Endodermal cell (in vitro differentiated cells): ENCODE results near the gene KRT3. TPM values are rescaled to one million over a fixed set of nuclear protein-coding genes. Genes with fewer than 3 reads are reported as not detected.

ENCODE experiments used
- DNase-seq: peaks from one replicate; pipeline ENCODE4 v3.0.0-alpha.2; 2017
- H3K27ac ChIP-seq: 2 replicates; pipeline ENCODE4 v1.5.1; 2013; ENCODE audit warnings: mild to moderate bottlenecking, low read depth, low read length, moderate library complexity
- H3K27me3 ChIP-seq: 2 replicates; pipeline ENCODE4 v1.6.1; 2013; ENCODE audit warnings: mild to moderate bottlenecking, low read length, moderate library complexity; ENCODE audit not compliant: insufficient read depth, control insufficient read depth, poor library complexity, severe bottlenecking
- H3K36me3 ChIP-seq: 2 replicates; pipeline ENCODE4 v1.7.0; 2013; ENCODE audit warnings: mild to moderate bottlenecking, low read length, moderate library complexity; ENCODE audit not compliant: control insufficient read depth, insufficient read depth
- H3K4me1 ChIP-seq: one replicate; pipeline ENCODE4 v1.7.0; 2013; ENCODE audit warnings: low read length; ENCODE audit not compliant: control insufficient read depth, insufficient read depth
- H3K4me3 ChIP-seq: 2 replicates; pipeline ENCODE4 v1.5.1; 2013; ENCODE audit warnings: mild to moderate bottlenecking, low read length, moderate library complexity
- H3K9ac ChIP-seq: 2 replicates; pipeline ENCODE4 v1.6.1; 2013; ENCODE audit warnings: mild to moderate bottlenecking, low read length, moderate library complexity; ENCODE audit not compliant: poor library complexity, severe bottlenecking; ENCODE audit errors: extremely low read depth
- H3K9me3 ChIP-seq: 2 replicates; pipeline ENCODE4 v1.6.1; 2013; ENCODE audit warnings: mild to moderate bottlenecking, low read length, moderate library complexity; ENCODE audit not compliant: control insufficient read depth
- H3K27ac Mint-ChIP-seq: 2 replicates; pipeline ENCODE4 v1.8.0; 2020; ENCODE audit warnings: mixed read lengths
- H3K27me3 Mint-ChIP-seq: 2 replicates; pipeline ENCODE4 v1.8.0; 2021; ENCODE audit warnings: mild to moderate bottlenecking, mixed read lengths; ENCODE audit not compliant: insufficient read depth
- H3K36me3 Mint-ChIP-seq: 2 replicates; pipeline ENCODE4 v1.8.0; 2020; ENCODE audit warnings: low read depth, mixed read lengths
- H3K4me1 Mint-ChIP-seq: 2 replicates; pipeline ENCODE4 v1.8.0; 2020; ENCODE audit warnings: mixed read lengths
- H3K4me3 Mint-ChIP-seq: 2 replicates; pipeline ENCODE4 v1.8.0; 2020; ENCODE audit warnings: mild to moderate bottlenecking, moderate library complexity, mixed read lengths
- H3K9me3 Mint-ChIP-seq: 2 replicates; pipeline ENCODE4 v1.8.0; 2020; ENCODE audit warnings: mild to moderate bottlenecking, mixed read lengths
- WGBS, 2 experiments: methylation state at CpG; one replicate each; pipeline versions ENCODE4 v1.1.5 to v1.1.7; 2013; ENCODE audit warnings: missing lambda C conversion rate in 2 of 2, mixed read lengths in 1 of 2; ENCODE audit not compliant: insufficient coverage in 1 of 2, insufficient read length in 1 of 2; 5-methylcytosine and 5-hydroxymethylcytosine counted together
- total RNA-seq, 2 donors: library from RNA; stranded (reverse); fragmentation: NEBNext Ultra II Directional in 1 of 2; extraction: Animal tissue kit (Norgen Biotek cat#: 25700) in 1 of 2; gene quantifications; 2 replicates in 1 of 2; 3 replicates in 1 of 2; pipeline ENCODE4 v1.2.1, GENCODE V29; 2021
- TF ChIP-seq, protein P1 (sequence below): fragments of 200-600 bp; sonication (generic); conservative IDR thresholded peaks from 2 replicates; pipeline ENCODE4 v1.5.0; 2021; ENCODE audit warnings: antibody characterized with exemption, mild to moderate bottlenecking

Gene KRT3
- total RNA-seq, 2 donors from 2014 or later = not detected

DNA sequence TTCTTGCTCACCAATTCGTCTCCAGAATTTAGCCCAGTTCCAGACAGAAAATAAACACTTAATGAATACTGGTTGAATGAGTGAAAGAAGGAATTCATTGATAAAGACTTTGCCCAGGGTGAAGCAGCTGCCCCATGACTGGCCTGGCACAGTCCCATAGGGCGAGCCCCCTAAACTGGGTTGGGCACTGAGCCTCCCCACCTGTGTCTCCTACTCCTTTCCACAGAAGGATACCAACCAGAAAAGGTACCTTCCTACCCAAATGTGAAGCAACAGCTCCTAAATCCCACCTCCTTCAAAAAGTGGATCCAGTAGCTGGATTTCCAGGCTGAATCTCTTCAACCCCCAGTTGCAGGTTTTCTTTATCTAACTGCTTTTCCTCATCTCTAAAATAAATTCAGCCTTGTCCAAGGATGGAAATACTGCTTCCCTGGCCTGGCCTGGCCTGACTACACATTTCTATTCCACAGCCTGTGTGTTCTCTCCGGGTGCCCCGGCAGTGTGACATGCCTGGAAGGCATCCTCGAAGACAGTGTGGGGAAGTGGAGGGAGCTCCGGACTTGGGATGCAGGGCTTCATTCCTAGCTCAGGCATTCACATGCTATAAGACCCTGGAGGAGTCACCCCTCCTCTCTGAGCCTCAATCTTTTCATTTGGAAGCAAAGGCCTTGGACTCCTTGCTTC is 7.6 kb downstream of the KRT3 start:
- H3K4me3 Mint-ChIP-seq = no peak overlapping the region
- H3K9me3 ChIP-seq = no peaks in the 10 kb centered on the region
- no peaks in the 10 kb centered on the region for H3K4me1 ChIP-seq
- no peaks in the 10 kb centered on the region for H3K4me1 Mint-ChIP-seq
- H3K27ac Mint-ChIP-seq = no peak overlapping the region
- H3K36me3 ChIP-seq = no peaks in the 10 kb centered on the region
- TF ChIP-seq, protein P1, sequence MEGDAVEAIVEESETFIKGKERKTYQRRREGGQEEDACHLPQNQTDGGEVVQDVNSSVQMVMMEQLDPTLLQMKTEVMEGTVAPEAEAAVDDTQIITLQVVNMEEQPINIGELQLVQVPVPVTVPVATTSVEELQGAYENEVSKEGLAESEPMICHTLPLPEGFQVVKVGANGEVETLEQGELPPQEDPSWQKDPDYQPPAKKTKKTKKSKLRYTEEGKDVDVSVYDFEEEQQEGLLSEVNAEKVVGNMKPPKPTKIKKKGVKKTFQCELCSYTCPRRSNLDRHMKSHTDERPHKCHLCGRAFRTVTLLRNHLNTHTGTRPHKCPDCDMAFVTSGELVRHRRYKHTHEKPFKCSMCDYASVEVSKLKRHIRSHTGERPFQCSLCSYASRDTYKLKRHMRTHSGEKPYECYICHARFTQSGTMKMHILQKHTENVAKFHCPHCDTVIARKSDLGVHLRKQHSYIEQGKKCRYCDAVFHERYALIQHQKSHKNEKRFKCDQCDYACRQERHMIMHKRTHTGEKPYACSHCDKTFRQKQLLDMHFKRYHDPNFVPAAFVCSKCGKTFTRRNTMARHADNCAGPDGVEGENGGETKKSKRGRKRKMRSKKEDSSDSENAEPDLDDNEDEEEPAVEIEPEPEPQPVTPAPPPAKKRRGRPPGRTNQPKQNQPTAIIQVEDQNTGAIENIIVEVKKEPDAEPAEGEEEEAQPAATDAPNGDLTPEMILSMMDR = no peak
- no peak for DNase-seq
- no peaks in the 10 kb centered on the region for H3K9me3 Mint-ChIP-seq
- peaks cover 27% of the 10 kb centered on the region for H3K27me3 Mint-ChIP-seq
- H3K27me3 ChIP-seq = no peaks in the 10 kb centered on the region
- no peak overlapping the region for H3K27ac ChIP-seq
- H3K4me3 ChIP-seq = no peak overlapping the region
- no peaks in the 10 kb centered on the region for H3K36me3 Mint-ChIP-seq
- no peak overlapping the region for H3K9ac ChIP-seq
- 92 to 100% methylated on average over 2 to 5 of the region's 6 CpGs for WGBS, 2 experiments

DNA sequence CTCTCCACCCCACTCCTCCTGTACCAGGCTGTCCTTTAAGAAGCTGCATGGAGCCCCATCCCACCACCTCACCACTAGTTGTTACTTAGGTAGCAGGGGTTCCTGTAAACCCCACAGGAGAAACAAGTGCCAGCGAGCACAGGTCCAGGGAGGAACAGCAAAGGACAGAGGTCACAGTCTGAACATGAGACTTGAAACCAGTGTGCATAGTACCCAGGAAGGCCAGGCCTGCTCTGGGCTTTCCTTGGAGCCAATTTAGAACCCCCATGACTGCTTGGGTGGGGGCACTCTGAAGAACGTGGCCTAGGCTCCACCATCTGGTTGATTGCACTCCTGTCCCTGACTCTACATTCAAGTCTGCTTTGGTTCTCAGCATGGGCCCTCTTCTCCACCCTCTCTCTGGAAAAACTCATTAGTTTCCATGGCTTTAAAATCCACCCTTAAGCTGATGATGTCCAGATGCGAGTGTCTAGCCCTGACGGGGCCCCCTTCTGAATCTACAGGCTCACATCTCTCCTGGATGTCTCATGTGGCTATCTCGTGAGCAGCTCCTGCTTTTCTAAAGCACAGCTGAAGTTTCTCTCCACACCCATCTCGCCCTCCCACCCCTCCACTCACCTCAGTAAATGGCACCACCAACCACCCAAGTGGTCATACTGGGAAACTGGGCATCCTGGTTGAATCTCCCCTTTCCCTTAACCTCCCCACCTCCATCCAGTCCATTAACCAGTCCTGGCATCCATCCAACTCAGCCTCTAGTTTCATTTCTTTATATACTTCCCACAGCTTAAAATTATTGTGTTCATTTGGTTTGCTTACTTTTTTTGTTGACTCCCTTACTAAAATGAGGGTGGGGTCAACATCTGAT is 8.4 kb downstream of the KRT3 start:
- peaks cover under 1% of the 10 kb centered on the region for H3K27me3 ChIP-seq
- H3K4me3 Mint-ChIP-seq = no peak overlapping the region

DNA sequence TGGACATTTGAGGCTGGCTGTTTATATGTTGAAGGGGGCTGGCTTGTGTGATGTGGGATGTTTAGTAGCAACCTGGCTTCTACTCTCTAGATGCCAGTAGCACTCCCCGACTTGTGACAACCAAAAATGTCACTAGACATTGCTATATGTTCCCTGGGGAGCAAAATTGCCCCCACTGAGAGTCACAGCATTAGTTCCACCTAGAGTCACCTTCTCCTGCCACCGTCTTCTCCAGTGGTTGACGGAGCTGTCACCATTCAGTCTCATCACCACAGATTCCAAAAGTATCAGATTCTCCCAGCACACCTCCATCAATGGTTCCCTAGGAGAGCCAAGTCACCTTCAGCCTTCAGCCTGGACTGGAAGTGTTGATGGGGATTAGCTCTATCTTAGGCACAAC is 11.0 kb downstream of the KRT3 start:
- no peaks in the 10 kb centered on the region for H3K36me3 ChIP-seq
- Mint-ChIP-seq H3K27ac (no peak overlapping the region), H3K9me3 (no peaks in the 10 kb centered on the region), H3K27me3 (peaks cover 22% of the 10 kb centered on the region), H3K36me3 (no peaks in the 10 kb centered on the region), H3K4me1 (no peaks in the 10 kb centered on the region), H3K4me3 (no peak overlapping the region)
- no peak overlapping the region for H3K9ac ChIP-seq
- no peak overlapping the region for H3K4me3 ChIP-seq
- no peak for DNase-seq
- H3K27me3 ChIP-seq = peaks cover 26% of the 10 kb centered on the region
- no peaks in the 10 kb centered on the region for H3K4me1 ChIP-seq
- no peaks in the 10 kb centered on the region for H3K9me3 ChIP-seq
- no peak overlapping the region for H3K27ac ChIP-seq
- TF ChIP-seq, protein P1 = no peak
- WGBS, 2 experiments = 88 to 91% methylated on average over 2 to 3 of the region's 3 CpGs

More for the DNA sequence above, 8.4 kb downstream of the KRT3 start:
- H3K27ac Mint-ChIP-seq = no peak overlapping the region
- 81 to 83% methylated on average over 4 to 6 of the region's 6 CpGs for WGBS, 2 experiments
- no peaks in the 10 kb centered on the region for H3K4me1 Mint-ChIP-seq
- H3K36me3 Mint-ChIP-seq = no peaks in the 10 kb centered on the region
- DNase-seq = no peak
- Histone ChIP-seq H3K9me3 (no peaks in the 10 kb centered on the region), H3K36me3 (no peaks in the 10 kb centered on the region), H3K4me1 (no peaks in the 10 kb centered on the region), H3K9ac (no peak overlapping the region), H3K27ac (no peak overlapping the region), H3K4me3 (no peak overlapping the region)
- TF ChIP-seq, protein P1 = no peak
- peaks cover 20% of the 10 kb centered on the region for H3K27me3 Mint-ChIP-seq
- H3K9me3 Mint-ChIP-seq = no peaks in the 10 kb centered on the region
